HFF-Myc (cell line): ENCODE measurements around the gene CDC6.

ENCODE experiments used
- DNase-seq: peaks from one replicate; pipeline ENCODE4 v3.0.0-alpha.2; 2011; ENCODE audit warnings: low read depth; ENCODE audit errors: extremely low read depth
- H3K4me3 ChIP-seq: replicated peaks from 2 replicates; pipeline ENCODE4 v1.5.1; 2011; ENCODE audit warnings: low read depth, mild to moderate bottlenecking, control low read depth, low read length
- CTCF ChIP-seq: IDR thresholded peaks from 2 replicates; pipeline ENCODE4 v1.5.1; 2012; ENCODE audit warnings: mild to moderate bottlenecking, low read depth, low read length, control low read depth; ENCODE audit errors: missing control alignments

The CDC6 gene

GRCh38 chr17:40335620-40336019 is 47.9 kb downstream of the CDC6 start:
- no peak for DNase-seq
- no peak for TF ChIP-seq CTCF
- no peak overlapping the region for H3K4me3 ChIP-seq

- no peak for TF ChIP-seq CTCF
- no peak overlapping the region for H3K4me3 ChIP-seq
- no peak for DNase-seq
These were observed 49.7 kb downstream of the CDC6 start for GRCh38 chr17:40337351-40337750.

- no peak overlapping the region for H3K4me3 ChIP-seq
- DNase-seq, result no peak
- no peak for TF ChIP-seq CTCF
These were observed 50.4 kb downstream of the CDC6 start for GRCh38 chr17:40338058-40338457.

GRCh38 chr17:40338941-40339649 is 51.4 kb downstream of the CDC6 start:
- H3K4me3 ChIP-seq, result no peak overlapping the region
- no peak for TF ChIP-seq CTCF
- no peak for DNase-seq

GRCh38 chr17:40340327-40340726 is 52.6 kb downstream of the CDC6 start:
- no peak for DNase-seq
- TF ChIP-seq CTCF, result no peak
- no peak overlapping the region for H3K4me3 ChIP-seq

GRCh38 chr17:40340880-40341807 is 53.5 kb downstream of the CDC6 start:
- DNase-seq, result no peak
- no peak for TF ChIP-seq CTCF
- peak overlapping the region; percentile 42 for H3K4me3 ChIP-seq
